H1 (cell line): ENCODE data around the gene CLN3. TPM values are rescaled to one million over a fixed set of nuclear protein-coding genes. Genes with fewer than 3 reads are reported as not detected.

Experiments
- polyA plus RNA-seq, 7 experiments: library from polyadenylated mRNA; depleted of rRNA in 3 of 7; stranded (reverse) in 5 of 7; unstranded in 2 of 7; fragments of >200 nt in 5 of 7; fragments of 200-250 nt in 2 of 7; gene quantifications; 1 replicate in 5 of 7; 2 replicates in 1 of 7; 4 replicates in 1 of 7; pipeline versions ENCODE4 v1.2.1 to v1.2.3, GENCODE V29; 2011 to 2013; ENCODE audit warnings: missing spikeins in 2 of 7, mixed read lengths in 2 of 7
- total RNA-seq: library from RNA; stranded (reverse); fragmentation: NEBNext Ultra II Directional; extraction: Animal tissue kit (Norgen Biotek cat#: 25700); gene quantifications from 2 replicates; pipeline ENCODE4 v1.2.1, GENCODE V29; 2021
- TF ChIP-seq, protein P1 (sequence below): fragments of 300-600 bp; sonication (generic); IDR thresholded peaks from 2 replicates; pipeline ENCODE4 v1.7.1; 2012; ENCODE audit warnings: low read length, moderate library complexity, mild to moderate bottlenecking, inconsistent platforms; ENCODE audit not compliant: insufficient replicate concordance

Gene CLN3
- total and polyA plus RNA-seq, 2 of the 8 experiments (the other 6 are each of a cell fraction or from before 2014, with no cell fraction given): 22.9 to 44.3 TPM

DNA sequence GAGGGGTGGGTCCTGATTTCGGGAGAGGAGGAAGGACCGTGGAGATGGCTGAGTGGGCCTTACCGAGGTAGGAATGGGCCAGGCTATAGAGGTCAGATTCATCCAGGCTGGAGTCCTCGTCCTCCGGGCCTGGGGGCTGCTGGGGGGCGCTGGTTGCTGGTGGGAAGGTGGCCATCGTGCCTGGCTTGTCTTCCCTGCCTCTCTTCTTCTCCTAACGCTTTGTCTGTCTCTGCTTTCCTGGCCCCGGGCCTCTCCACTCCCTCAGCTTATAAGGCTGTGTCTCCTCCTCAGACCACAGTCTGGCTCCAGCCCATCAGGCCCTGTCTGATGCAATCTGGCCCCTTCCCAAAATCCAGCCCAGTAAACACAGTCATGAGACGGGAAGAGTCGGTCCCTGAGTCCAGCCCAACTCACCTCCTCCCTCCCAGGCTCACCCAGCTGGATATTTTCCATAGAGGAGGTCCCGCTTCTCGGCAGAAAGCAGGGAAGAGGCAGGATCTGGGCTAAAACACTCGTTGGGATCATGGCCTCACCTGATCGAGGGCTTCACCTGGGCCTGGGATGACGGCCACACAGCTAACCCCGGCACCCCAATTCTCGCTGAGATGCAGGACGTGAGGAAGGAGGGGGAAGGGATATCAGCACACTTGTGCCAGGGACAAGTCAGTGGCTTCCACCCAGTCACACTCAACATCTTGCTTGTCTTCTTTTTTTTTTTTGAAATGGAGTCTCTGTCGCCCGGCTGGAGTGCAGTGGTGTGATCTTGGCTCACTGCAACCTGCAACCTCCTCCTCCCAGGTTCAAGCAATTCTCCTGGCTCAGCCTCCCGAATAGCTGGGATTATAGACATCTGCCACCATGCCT lies 47.1 kb upstream of the CLN3 start, which contains the start of gene NUPR1 (continued):
- TF ChIP-seq, protein P1, sequence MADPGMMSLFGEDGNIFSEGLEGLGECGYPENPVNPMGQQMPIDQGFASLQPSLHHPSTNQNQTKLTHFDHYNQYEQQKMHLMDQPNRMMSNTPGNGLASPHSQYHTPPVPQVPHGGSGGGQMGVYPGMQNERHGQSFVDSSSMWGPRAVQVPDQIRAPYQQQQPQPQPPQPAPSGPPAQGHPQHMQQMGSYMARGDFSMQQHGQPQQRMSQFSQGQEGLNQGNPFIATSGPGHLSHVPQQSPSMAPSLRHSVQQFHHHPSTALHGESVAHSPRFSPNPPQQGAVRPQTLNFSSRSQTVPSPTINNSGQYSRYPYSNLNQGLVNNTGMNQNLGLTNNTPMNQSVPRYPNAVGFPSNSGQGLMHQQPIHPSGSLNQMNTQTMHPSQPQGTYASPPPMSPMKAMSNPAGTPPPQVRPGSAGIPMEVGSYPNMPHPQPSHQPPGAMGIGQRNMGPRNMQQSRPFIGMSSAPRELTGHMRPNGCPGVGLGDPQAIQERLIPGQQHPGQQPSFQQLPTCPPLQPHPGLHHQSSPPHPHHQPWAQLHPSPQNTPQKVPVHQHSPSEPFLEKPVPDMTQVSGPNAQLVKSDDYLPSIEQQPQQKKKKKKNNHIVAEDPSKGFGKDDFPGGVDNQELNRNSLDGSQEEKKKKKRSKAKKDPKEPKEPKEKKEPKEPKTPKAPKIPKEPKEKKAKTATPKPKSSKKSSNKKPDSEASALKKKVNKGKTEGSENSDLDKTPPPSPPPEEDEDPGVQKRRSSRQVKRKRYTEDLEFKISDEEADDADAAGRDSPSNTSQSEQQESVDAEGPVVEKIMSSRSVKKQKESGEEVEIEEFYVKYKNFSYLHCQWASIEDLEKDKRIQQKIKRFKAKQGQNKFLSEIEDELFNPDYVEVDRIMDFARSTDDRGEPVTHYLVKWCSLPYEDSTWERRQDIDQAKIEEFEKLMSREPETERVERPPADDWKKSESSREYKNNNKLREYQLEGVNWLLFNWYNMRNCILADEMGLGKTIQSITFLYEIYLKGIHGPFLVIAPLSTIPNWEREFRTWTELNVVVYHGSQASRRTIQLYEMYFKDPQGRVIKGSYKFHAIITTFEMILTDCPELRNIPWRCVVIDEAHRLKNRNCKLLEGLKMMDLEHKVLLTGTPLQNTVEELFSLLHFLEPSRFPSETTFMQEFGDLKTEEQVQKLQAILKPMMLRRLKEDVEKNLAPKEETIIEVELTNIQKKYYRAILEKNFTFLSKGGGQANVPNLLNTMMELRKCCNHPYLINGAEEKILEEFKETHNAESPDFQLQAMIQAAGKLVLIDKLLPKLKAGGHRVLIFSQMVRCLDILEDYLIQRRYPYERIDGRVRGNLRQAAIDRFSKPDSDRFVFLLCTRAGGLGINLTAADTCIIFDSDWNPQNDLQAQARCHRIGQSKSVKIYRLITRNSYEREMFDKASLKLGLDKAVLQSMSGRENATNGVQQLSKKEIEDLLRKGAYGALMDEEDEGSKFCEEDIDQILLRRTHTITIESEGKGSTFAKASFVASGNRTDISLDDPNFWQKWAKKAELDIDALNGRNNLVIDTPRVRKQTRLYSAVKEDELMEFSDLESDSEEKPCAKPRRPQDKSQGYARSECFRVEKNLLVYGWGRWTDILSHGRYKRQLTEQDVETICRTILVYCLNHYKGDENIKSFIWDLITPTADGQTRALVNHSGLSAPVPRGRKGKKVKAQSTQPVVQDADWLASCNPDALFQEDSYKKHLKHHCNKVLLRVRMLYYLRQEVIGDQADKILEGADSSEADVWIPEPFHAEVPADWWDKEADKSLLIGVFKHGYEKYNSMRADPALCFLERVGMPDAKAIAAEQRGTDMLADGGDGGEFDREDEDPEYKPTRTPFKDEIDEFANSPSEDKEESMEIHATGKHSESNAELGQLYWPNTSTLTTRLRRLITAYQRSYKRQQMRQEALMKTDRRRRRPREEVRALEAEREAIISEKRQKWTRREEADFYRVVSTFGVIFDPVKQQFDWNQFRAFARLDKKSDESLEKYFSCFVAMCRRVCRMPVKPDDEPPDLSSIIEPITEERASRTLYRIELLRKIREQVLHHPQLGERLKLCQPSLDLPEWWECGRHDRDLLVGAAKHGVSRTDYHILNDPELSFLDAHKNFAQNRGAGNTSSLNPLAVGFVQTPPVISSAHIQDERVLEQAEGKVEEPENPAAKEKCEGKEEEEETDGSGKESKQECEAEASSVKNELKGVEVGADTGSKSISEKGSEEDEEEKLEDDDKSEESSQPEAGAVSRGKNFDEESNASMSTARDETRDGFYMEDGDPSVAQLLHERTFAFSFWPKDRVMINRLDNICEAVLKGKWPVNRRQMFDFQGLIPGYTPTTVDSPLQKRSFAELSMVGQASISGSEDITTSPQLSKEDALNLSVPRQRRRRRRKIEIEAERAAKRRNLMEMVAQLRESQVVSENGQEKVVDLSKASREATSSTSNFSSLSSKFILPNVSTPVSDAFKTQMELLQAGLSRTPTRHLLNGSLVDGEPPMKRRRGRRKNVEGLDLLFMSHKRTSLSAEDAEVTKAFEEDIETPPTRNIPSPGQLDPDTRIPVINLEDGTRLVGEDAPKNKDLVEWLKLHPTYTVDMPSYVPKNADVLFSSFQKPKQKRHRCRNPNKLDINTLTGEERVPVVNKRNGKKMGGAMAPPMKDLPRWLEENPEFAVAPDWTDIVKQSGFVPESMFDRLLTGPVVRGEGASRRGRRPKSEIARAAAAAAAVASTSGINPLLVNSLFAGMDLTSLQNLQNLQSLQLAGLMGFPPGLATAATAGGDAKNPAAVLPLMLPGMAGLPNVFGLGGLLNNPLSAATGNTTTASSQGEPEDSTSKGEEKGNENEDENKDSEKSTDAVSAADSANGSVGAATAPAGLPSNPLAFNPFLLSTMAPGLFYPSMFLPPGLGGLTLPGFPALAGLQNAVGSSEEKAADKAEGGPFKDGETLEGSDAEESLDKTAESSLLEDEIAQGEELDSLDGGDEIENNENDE: no peak
- TF ChIP-seq, all 59 proteins: peak for 2
